MM.1S (cell line): ENCODE measurements around the gene BICD1.

Experiments used
- DNase-seq: peaks from one replicate; pipeline ENCODE4 v3.0.0-alpha.2; 2015
- H2AFZ ChIP-seq: fragments of 300-600 bp; sonication (generic); 2 replicates; pipeline ENCODE4 v1.6.0; 2016; ENCODE audit warnings: antibody characterized with exemption, low read length
- H3F3A ChIP-seq: fragments of 300-600 bp; sonication (generic); 2 replicates; pipeline ENCODE4 v1.6.1; 2016; ENCODE audit warnings: mild to moderate bottlenecking, antibody characterized with exemption, low read length, moderate library complexity, mixed read lengths; ENCODE audit not compliant: insufficient read depth
- H3K27ac ChIP-seq: fragments of 300-600 bp; sonication (generic); 2 replicates; pipeline ENCODE4 v1.5.1; 2016; ENCODE audit warnings: mild to moderate bottlenecking, low read length
- H3K27me3 ChIP-seq: fragments of 300-600 bp; sonication (generic); replicated peaks from 2 replicates; pipeline ENCODE4 v1.6.0; 2016; ENCODE audit warnings: low read length; ENCODE audit not compliant: insufficient read depth
- H3K36me3 ChIP-seq: fragments of 300-600 bp; sonication (generic); replicated peaks from 2 replicates; pipeline ENCODE4 v1.6.1; 2016; ENCODE audit warnings: mild to moderate bottlenecking, low read length, mixed read lengths; ENCODE audit not compliant: insufficient read depth
- H3K4me1 ChIP-seq: fragments of 300-600 bp; sonication (generic); 2 replicates; pipeline ENCODE4 v1.6.1; 2016; ENCODE audit warnings: low read length, mixed read lengths
- H3K4me2 ChIP-seq: fragments of 300-600 bp; sonication (generic); 2 replicates; pipeline ENCODE4 v1.6.0; 2016; ENCODE audit warnings: low read depth, low read length
- H3K4me3 ChIP-seq: fragments of 300-600 bp; sonication (generic); 2 replicates; pipeline ENCODE4 v1.5.1; 2016; ENCODE audit warnings: low read length, mixed read lengths
- H3K79me2 ChIP-seq: fragments of 300-600 bp; sonication (generic); 2 replicates; pipeline ENCODE4 v1.6.1; 2016; ENCODE audit warnings: mixed run types, low read length, mixed read lengths
- H3K9ac ChIP-seq: fragments of 300-600 bp; sonication (generic); 2 replicates; pipeline ENCODE4 v1.6.1; 2016; ENCODE audit warnings: low read length, mixed read lengths
- H3K9me2 ChIP-seq: fragments of 300-600 bp; sonication (generic); replicated peaks from 2 replicates; pipeline ENCODE4 v1.6.1; 2016; ENCODE audit warnings: mild to moderate bottlenecking, low read length, mixed read lengths; ENCODE audit not compliant: insufficient read depth
- H3K9me3 ChIP-seq: fragments of 300-600 bp; sonication (generic); replicated peaks from 2 replicates; pipeline ENCODE4 v1.6.1; 2016; ENCODE audit warnings: mild to moderate bottlenecking, low read length, mixed read lengths; ENCODE audit not compliant: insufficient read depth
- H4K20me1 ChIP-seq: fragments of 300-600 bp; sonication (generic); 2 replicates; pipeline ENCODE4 v1.6.1; 2016; ENCODE audit warnings: mild to moderate bottlenecking, low read length, moderate library complexity, mixed read lengths; ENCODE audit not compliant: insufficient read depth
- EZH2 ChIP-seq: fragments of 300-600 bp; sonication (generic); optimal IDR thresholded peaks from 2 replicates; pipeline ENCODE3; 2017; ENCODE audit warnings: low read depth, mild to moderate bottlenecking, antibody characterized with exemption, low read length, mixed read lengths
- EZH2phosphoT487 ChIP-seq: fragments of 300-600 bp; sonication (generic); IDR thresholded peaks from 2 replicates; pipeline ENCODE4 v1.6.1; 2018; ENCODE audit warnings: antibody characterized with exemption, low read length
- TF ChIP-seq, protein P1 (sequence below): fragments of 300-600 bp; sonication (generic); IDR thresholded peaks from 2 replicates; pipeline ENCODE4 v1.5.1; 2016; ENCODE audit warnings: antibody characterized with exemption, low read length, mixed read lengths

The BICD1 gene

DNA sequence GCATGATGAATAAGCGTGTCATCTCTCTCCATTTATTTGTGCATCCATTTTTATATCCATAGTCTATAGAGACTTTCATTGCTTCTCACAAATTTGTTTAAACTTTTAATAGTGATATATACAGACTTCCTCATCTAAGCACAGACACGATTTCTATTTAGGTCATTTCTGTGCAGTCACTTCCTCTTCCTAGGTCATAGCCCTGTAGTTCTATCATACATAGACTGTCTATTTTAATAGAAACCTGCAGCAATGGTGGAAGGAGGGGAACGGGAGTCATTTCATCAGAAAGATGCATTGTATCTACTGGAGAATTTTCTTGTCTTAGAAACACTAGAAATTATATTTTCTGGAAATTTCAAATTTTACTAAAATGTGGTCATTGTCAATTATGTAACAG, 159.3 kb downstream of the BICD1 start:
- no peak for DNase-seq
- Histone ChIP-seq H3F3A (peaks cover 13% of the 10 kb centered on the region), H3K9ac (no peak overlapping the region), H3K4me2 (peak overlapping the region; percentile 12; the same call in 1 of the 2 replicates), H3K27ac (peak overlapping the region; percentile 64; the same call in 1 of the 2 replicates), H3K79me2 (no peaks in the 10 kb centered on the region), H4K20me1 (no peaks in the 10 kb centered on the region), H3K27me3 (no peaks in the 10 kb centered on the region), H3K9me3 (no peaks in the 10 kb centered on the region), H3K4me3 (no peak overlapping the region), H3K9me2 (no peaks in the 10 kb centered on the region), H2AFZ (no peak overlapping the region), H3K4me1 (peaks cover 21% of the 10 kb centered on the region), H3K36me3 (no peaks in the 10 kb centered on the region)
- no peak for TF ChIP-seq EZH2phosphoT487
- TF ChIP-seq EZH2 = no peak
- TF ChIP-seq, protein P1, sequence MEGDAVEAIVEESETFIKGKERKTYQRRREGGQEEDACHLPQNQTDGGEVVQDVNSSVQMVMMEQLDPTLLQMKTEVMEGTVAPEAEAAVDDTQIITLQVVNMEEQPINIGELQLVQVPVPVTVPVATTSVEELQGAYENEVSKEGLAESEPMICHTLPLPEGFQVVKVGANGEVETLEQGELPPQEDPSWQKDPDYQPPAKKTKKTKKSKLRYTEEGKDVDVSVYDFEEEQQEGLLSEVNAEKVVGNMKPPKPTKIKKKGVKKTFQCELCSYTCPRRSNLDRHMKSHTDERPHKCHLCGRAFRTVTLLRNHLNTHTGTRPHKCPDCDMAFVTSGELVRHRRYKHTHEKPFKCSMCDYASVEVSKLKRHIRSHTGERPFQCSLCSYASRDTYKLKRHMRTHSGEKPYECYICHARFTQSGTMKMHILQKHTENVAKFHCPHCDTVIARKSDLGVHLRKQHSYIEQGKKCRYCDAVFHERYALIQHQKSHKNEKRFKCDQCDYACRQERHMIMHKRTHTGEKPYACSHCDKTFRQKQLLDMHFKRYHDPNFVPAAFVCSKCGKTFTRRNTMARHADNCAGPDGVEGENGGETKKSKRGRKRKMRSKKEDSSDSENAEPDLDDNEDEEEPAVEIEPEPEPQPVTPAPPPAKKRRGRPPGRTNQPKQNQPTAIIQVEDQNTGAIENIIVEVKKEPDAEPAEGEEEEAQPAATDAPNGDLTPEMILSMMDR = no peak

DNA sequence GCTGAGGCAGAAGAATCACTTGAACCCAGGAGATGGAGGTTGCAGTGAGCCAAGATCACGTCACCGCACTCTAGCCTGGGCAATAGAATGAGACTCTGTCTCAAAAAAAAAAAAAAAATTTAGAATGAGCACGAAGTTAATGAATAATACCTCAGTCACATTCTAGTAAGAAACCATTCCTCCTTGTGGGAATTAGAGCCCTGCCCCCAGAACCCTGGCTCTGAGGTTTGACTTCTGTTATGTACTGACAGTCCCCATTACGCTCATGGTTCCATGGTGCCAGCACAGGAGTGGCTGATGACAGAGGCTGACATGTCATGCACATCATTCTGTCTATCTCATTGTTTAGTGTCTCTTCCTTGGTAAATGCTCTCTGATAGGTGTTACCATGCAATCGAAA, 160.1 kb downstream of the BICD1 start:
- H3K4me1 ChIP-seq = peaks cover 29% of the 10 kb centered on the region
- H3K79me2 ChIP-seq = no peaks in the 10 kb centered on the region
- no peak overlapping the region for H2AFZ ChIP-seq
- no peak for DNase-seq
- no peak overlapping the region for H3K4me2 ChIP-seq
- no peaks in the 10 kb centered on the region for H3K36me3 ChIP-seq
- no peaks in the 10 kb centered on the region for H4K20me1 ChIP-seq
- H3K27me3 ChIP-seq = no peaks in the 10 kb centered on the region
- no peak for TF ChIP-seq EZH2phosphoT487
- TF ChIP-seq, protein P1 = no peak
- TF ChIP-seq EZH2 = no peak
- H3K9me3 ChIP-seq = no peaks in the 10 kb centered on the region
- no peak overlapping the region for H3K9ac ChIP-seq
- no peak overlapping the region for H3K4me3 ChIP-seq
- H3K9me2 ChIP-seq = no peaks in the 10 kb centered on the region
- peaks cover 13% of the 10 kb centered on the region for H3F3A ChIP-seq
- no peak overlapping the region for H3K27ac ChIP-seq

DNA sequence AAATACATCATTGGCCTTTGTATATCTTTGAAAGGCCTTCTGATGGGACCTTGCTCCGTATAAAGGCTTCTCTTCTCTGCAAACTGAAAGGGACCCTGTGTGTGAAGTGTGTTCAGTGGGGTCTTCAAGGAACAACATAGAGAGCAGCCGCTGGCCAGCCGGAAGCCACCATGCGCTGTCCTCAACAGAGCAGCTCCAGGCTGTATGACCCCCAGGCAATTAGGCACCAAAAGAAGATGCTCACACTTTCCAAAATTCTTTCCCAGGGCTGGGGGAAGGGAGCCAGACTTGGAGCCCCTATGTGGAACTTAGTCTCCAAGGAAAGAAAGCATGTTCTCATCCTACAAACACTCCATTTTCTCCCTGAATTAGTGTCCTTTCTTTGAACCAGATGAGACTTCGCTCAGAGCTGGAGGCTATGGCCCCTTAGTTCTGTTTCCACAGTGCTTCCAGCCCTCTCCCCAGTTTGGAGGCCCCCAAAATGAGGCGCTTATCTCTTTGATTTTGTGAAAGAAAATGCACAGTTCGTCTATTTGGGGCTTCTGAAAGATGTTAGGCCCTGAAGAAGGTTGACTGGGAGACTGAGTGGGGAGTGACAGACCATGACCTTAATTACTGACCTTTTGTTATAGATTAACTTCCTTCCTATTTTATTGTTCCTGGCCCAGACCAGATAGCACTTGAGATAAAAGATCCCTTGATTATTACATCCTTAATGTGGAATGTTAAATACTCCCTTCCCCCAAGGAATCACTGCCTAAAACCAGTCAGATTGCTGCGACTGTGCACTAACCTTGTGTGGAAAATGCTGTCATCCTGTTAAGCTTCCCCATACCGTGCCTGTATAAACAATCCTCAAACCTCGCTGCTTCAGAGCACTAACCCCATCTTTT, 164.4 kb downstream of the BICD1 start:
- Histone ChIP-seq H3K79me2 (no peaks in the 10 kb centered on the region), H3F3A (peaks cover 16% of the 10 kb centered on the region), H3K27ac (peak overlapping the region; percentile 84; the same call in 1 of the 2 replicates), H3K27me3 (no peaks in the 10 kb centered on the region), H3K9me2 (no peaks in the 10 kb centered on the region), H3K9me3 (no peaks in the 10 kb centered on the region), H3K4me3 (no peak overlapping the region), H3K4me2 (peak overlapping the region; percentile 71; the same call in 1 of the 2 replicates), H2AFZ (peak overlapping the region; percentile 46; the same call in 1 of the 2 replicates), H3K4me1 (peaks cover 26% of the 10 kb centered on the region), H4K20me1 (no peaks in the 10 kb centered on the region), H3K9ac (no peak overlapping the region), H3K36me3 (no peaks in the 10 kb centered on the region)
- TF ChIP-seq EZH2 (no peak), EZH2phosphoT487 (no peak)
- TF ChIP-seq, protein P1 = no peak
- no peak for DNase-seq
